Activated CD8-positive, alpha-beta memory T cell treated with anti-CD3 and anti-CD28 coated beads, Interleukin-2, amount 10 ng/mL, durations not matched to agents 7 days and 5 days (primary cell): Measurements from ENCODE around the gene XRCC2. TPM values are rescaled to one million over a fixed set of nuclear protein-coding genes. Genes with fewer than 3 reads are reported as not detected.

Experiments
- total RNA-seq, 2 experiments: library from RNA; stranded (reverse); gene quantifications; one replicate each; pipeline ENCODE4 v1.2.3, GENCODE V29; 2021

XRCC2 gene
- total RNA-seq, 2 experiments from 2014 or later = 18.0 to 20.6 TPM

Other genes starting within 250 kb of the XRCC2 start
- gene KMT2C, start 240.1 kb downstream of the XRCC2 start, total RNA-seq = 10 to 100 TPM; 58.2 to 86.6 TPM
- 1 to 10 TPM; 6.9 to 7.8 TPM for gene ACTR3B, start 83.6 kb upstream of the XRCC2 start, total RNA-seq